Measurements from ENCODE around the gene FAM237A. TPM values are rescaled to one million over a fixed set of nuclear protein-coding genes. Genes with fewer than 3 reads are reported as not detected.

FAM237A gene
- total RNA-seq, 1 experiment from 2014 or later: not detected

DNA sequence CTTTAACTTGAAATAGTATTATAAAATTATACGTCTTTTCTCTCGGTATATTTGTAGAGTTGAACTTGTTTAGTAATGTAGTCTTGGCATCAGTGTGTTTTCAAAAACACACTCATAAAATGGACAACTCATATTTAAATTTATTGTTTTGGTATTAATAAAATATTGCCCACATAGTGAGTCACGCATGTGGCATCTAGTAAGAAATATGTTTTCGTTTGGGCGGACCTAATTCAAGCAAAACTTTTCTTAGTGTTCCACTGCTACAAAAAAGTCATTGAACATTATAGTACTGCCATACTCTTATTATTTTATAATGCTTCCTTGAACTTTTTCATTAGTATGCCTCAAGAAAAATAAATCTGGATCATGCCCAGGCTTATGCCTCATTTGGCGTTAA, 31.1 kb upstream of the FAM237A start:
- CTCF ChIA-PET: interaction anchor here (1.6 kb wide), 1 partner anchor 26 kb away, joined by 3 read pairs; no protein-coding TSS in a partner anchor
- Mint-ChIP-seq H3K4me3 (ENCODE audit: low read depth, unreplicated experiment) (no peak overlapping the region), H3K9me3 (ENCODE audit: low read depth, unreplicated experiment) (no peaks in the 10 kb centered on the region), H3K27me3 (ENCODE audit: unreplicated experiment) (no peaks in the 10 kb centered on the region), H3K36me3 (ENCODE audit: insufficient read depth, unreplicated experiment) (no peaks in the 10 kb centered on the region), H3K4me1 (ENCODE audit: low read depth, unreplicated experiment) (peaks cover 15% of the 10 kb centered on the region), H3K27ac (ENCODE audit: unreplicated experiment) (no peak overlapping the region)
- no peak for DNase-seq
- TF ChIP-seq, protein P1, sequence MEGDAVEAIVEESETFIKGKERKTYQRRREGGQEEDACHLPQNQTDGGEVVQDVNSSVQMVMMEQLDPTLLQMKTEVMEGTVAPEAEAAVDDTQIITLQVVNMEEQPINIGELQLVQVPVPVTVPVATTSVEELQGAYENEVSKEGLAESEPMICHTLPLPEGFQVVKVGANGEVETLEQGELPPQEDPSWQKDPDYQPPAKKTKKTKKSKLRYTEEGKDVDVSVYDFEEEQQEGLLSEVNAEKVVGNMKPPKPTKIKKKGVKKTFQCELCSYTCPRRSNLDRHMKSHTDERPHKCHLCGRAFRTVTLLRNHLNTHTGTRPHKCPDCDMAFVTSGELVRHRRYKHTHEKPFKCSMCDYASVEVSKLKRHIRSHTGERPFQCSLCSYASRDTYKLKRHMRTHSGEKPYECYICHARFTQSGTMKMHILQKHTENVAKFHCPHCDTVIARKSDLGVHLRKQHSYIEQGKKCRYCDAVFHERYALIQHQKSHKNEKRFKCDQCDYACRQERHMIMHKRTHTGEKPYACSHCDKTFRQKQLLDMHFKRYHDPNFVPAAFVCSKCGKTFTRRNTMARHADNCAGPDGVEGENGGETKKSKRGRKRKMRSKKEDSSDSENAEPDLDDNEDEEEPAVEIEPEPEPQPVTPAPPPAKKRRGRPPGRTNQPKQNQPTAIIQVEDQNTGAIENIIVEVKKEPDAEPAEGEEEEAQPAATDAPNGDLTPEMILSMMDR (IDR thresholded peaks at IDR 0.05; ENCODE audit: unreplicated experiment): no peak
- no TSS peak for BruUV-seq (replicated peaks)
- intact Hi-C loops (cut with micrococcal nuclease; ENCODE audit: unreplicated experiment): no loop called here

GRCh38 chr2:206611736-206612135, 30.6 kb upstream of the FAM237A start:
- no peaks in the 10 kb centered on the region for H3K36me3 Mint-ChIP-seq (ENCODE audit: insufficient read depth, unreplicated experiment)
- no peaks in the 10 kb centered on the region for H3K27me3 Mint-ChIP-seq (ENCODE audit: unreplicated experiment)
- H3K4me1 Mint-ChIP-seq (ENCODE audit: low read depth, unreplicated experiment): peaks cover 20% of the 10 kb centered on the region
- intact Hi-C loops (cut with micrococcal nuclease; ENCODE audit: unreplicated experiment): no loop called here
- no peaks in the 10 kb centered on the region for H3K9me3 Mint-ChIP-seq (ENCODE audit: low read depth, unreplicated experiment)
- BruUV-seq (replicated peaks): no TSS peak
- no peak overlapping the region for H3K27ac Mint-ChIP-seq (ENCODE audit: unreplicated experiment)
- no peak overlapping the region for H3K4me3 Mint-ChIP-seq (ENCODE audit: low read depth, unreplicated experiment)
- TF ChIP-seq, protein P1 (IDR thresholded peaks at IDR 0.05; ENCODE audit: unreplicated experiment): no peak
- CTCF ChIA-PET: interaction anchor here (1.6 kb wide), 1 partner anchor 26 kb away, joined by 3 read pairs; no protein-coding TSS in a partner anchor
- no peak for DNase-seq

DNA sequence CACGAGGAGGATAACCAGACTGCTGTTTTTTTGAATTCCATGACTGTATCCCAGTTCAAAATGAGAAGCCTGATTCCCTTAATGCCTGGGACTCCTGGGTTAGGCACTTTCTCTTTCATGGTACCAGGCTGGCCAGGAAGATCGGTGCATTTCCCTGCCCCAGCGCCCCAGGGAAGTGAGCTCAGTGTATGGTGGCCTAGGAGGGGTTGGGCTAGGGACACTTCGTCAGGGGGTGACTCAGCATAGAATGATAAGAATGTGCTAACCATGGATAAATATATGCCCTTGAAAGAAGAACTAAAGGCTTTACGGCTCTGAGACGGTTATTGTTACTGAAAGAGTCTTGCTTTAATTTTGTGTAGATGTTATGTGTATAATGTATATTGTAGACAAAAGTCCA, 27.5 kb upstream of the FAM237A start:
- peaks cover 20% of the 10 kb centered on the region for H3K4me1 Mint-ChIP-seq (ENCODE audit: low read depth, unreplicated experiment)
- BruUV-seq (replicated peaks): no TSS peak
- intact Hi-C loops (cut with micrococcal nuclease; ENCODE audit: unreplicated experiment): no loop called here
- no peaks in the 10 kb centered on the region for H3K27me3 Mint-ChIP-seq (ENCODE audit: unreplicated experiment)
- no peak overlapping the region for H3K27ac Mint-ChIP-seq (ENCODE audit: unreplicated experiment)
- peak; percentile 41 for DNase-seq
- H3K36me3 Mint-ChIP-seq (ENCODE audit: insufficient read depth, unreplicated experiment): no peaks in the 10 kb centered on the region
- H3K9me3 Mint-ChIP-seq (ENCODE audit: low read depth, unreplicated experiment): no peaks in the 10 kb centered on the region
- H3K4me3 Mint-ChIP-seq (ENCODE audit: low read depth, unreplicated experiment): no peak overlapping the region
- TF ChIP-seq, protein P1 (IDR thresholded peaks at IDR 0.05; ENCODE audit: unreplicated experiment): no peak
- CTCF ChIA-PET: interaction anchor here (1.1 kb wide), 1 partner anchor 98 kb away, joined by 3 read pairs; no protein-coding TSS in a partner anchor

- CTCF ChIA-PET: interaction anchor here (1.1 kb wide), 1 partner anchor 98 kb away, joined by 3 read pairs; no protein-coding TSS in a partner anchor
- no TSS peak for BruUV-seq (replicated peaks)
- intact Hi-C loops (cut with micrococcal nuclease; ENCODE audit: unreplicated experiment): no loop called here
These were observed 26.7 kb upstream of the FAM237A start for GRCh38 chr2:206615417-206616089.

More at GRCh38 chr2:206615417-206616089, 26.7 kb upstream of the FAM237A start:
- Mint-ChIP-seq H3K9me3 (ENCODE audit: low read depth, unreplicated experiment) (no peaks in the 10 kb centered on the region), H3K36me3 (ENCODE audit: insufficient read depth, unreplicated experiment) (no peaks in the 10 kb centered on the region), H3K27me3 (ENCODE audit: unreplicated experiment) (no peaks in the 10 kb centered on the region), H3K27ac (ENCODE audit: unreplicated experiment) (no peak overlapping the region), H3K4me1 (ENCODE audit: low read depth, unreplicated experiment) (peaks cover 20% of the 10 kb centered on the region), H3K4me3 (ENCODE audit: low read depth, unreplicated experiment) (no peak overlapping the region)
- TF ChIP-seq, protein P1 (IDR thresholded peaks at IDR 0.05; ENCODE audit: unreplicated experiment): no peak
- no peak for DNase-seq

Data from Calu3 (cell line).